K562 (cell line): Measurements from ENCODE around the gene CDK5RAP3. TPM values are rescaled to one million over a fixed set of nuclear protein-coding genes. Genes with fewer than 3 reads are reported as not detected.

Experiments
- ATAC-seq: fragments of 200-7000 bp; cut with Tn5 transposase; 3 replicates; pipeline ENCODE4 v1.9.1; 2020; ENCODE audit warnings: moderate library complexity
- BruUV-seq: library from RNA; stranded (reverse); fragments of 400-500 nt; replicated peaks from 2 replicates; lab custom pipeline; 2021; lab: Mats Ljungman, UMichigan
- CTCF ChIA-PET: fragments of 300-600 bp; formaldehyde crosslinking; extraction: SDS; loops from one replicate; lab custom pipeline; 2021; ENCODE audit warnings: low intra/inter-chr PET ratio; lab: Yijun Ruan, JAX
- POLR2A ChIA-PET: fragments of 300-600, 350-650 bp; sonication (Branson Sonifier 250); formaldehyde crosslinking; extraction: SDS; loops from one replicate; lab custom pipeline; 2021; ENCODE audit warnings: antibody characterized with exemption, inconsistent platforms; lab: Yijun Ruan, JAX
- DNase-seq, 4 experiments: peaks; one replicate each; pipeline versions ENCODE4 v3.0.0 to v3.0.0-alpha.2; 2011 to 2018; ENCODE audit warnings: low spot score in 3 of 4, mixed read lengths in 3 of 4; ENCODE audit errors: extremely low read depth in 1 of 4
- FAIRE-seq: peaks from 2 replicates; lab custom pipeline; 2011; peaks lifted over from hg19 to GRCh38; lab: Jason Lieb, UNC
- H2AFZ ChIP-seq: 2 replicates; pipeline ENCODE4 v1.6.0; 2011; ENCODE audit warnings: low read depth, low read length, control low read depth, inconsistent platforms
- H3K27ac ChIP-seq: fragments of 200-600 bp; 3 replicates; pipeline ENCODE4 v1.8.0; 2011; ENCODE audit warnings: low read depth, mild to moderate bottlenecking, control low read depth, inconsistent platforms, low read length, moderate library complexity, mixed read lengths; ENCODE audit errors: extremely low read depth
- H3K27me3 ChIP-seq, 2 experiments: fragments of 300-600 bp in 1 of 2; 2 replicates in 1 of 2; 3 replicates in 1 of 2; pipeline versions ENCODE4 v1.6.0 to v1.8.0; 2011; ENCODE audit warnings: inconsistent platforms in 2 of 2, low read length in 2 of 2, mild to moderate bottlenecking in 1 of 2, mixed read lengths in 1 of 2, moderate library complexity in 1 of 2; ENCODE audit not compliant: control insufficient read depth in 2 of 2, insufficient read depth in 2 of 2
- H3K36me3 ChIP-seq: fragments of 300-600 bp; 3 replicates; pipeline ENCODE4 v1.8.0; 2011; ENCODE audit warnings: mild to moderate bottlenecking, low read length, inconsistent platforms; ENCODE audit not compliant: control insufficient read depth, insufficient read depth
- H3K4me1 ChIP-seq, 2 experiments: fragments of 200-600 bp in 1 of 2; replicated peaks in 1 of 2; 2 replicates in 1 of 2; 3 replicates in 1 of 2; pipeline versions ENCODE4 v1.5.1 to v1.8.0; 2011; ENCODE audit warnings: inconsistent platforms in 2 of 2, low read length in 2 of 2, mild to moderate bottlenecking in 1 of 2, mixed read lengths in 1 of 2, moderate library complexity in 1 of 2; ENCODE audit not compliant: control insufficient read depth in 2 of 2, insufficient read depth in 2 of 2
- H3K4me2 ChIP-seq: 2 replicates; pipeline ENCODE4 v1.6.1; 2011; ENCODE audit warnings: low read length, control low read depth, inconsistent platforms, mixed read lengths; ENCODE audit not compliant: insufficient read depth
- H3K4me3 ChIP-seq: fragments of 200-600 bp; sonication (generic), shearing (Covaris generic); 2 replicates; pipeline ENCODE4 v1.5.1; 2016; ENCODE audit warnings: control low read depth, inconsistent platforms
- H3K79me2 ChIP-seq: fragments of 200-600 bp; 3 replicates; pipeline ENCODE4 v1.8.0; 2011; ENCODE audit warnings: low read length, inconsistent platforms; ENCODE audit not compliant: control insufficient read depth, insufficient read depth
- H3K9ac ChIP-seq, 2 experiments: 2 replicates each; pipeline versions ENCODE4 v1.6.0 to v1.6.1; 2011; ENCODE audit warnings: low read depth in 2 of 2, low read length in 2 of 2, control low read depth in 1 of 2, inconsistent platforms in 1 of 2, mild to moderate bottlenecking in 1 of 2, mixed read lengths in 1 of 2; ENCODE audit not compliant: insufficient read depth in 1 of 2
- H3K9me1 ChIP-seq: one replicate; pipeline ENCODE4 v1.6.0; 2011; ENCODE audit warnings: inconsistent platforms, mild to moderate bottlenecking, low read length, moderate library complexity; ENCODE audit not compliant: control insufficient read depth, insufficient read depth
- H3K9me3 ChIP-seq: replicated peaks from 2 replicates; pipeline ENCODE4 v1.5.1; 2011; ENCODE audit warnings: low read depth, low read length, inconsistent platforms; ENCODE audit not compliant: control insufficient read depth, insufficient read depth
- H4K20me1 ChIP-seq: replicated peaks from 2 replicates; pipeline ENCODE4 v1.6.1; 2011; ENCODE audit warnings: low read length, inconsistent platforms, mixed read lengths; ENCODE audit not compliant: control insufficient read depth, insufficient read depth
- FUS ChIP-seq: fragments of 200-400 bp; formaldehyde crosslinking; optimal IDR thresholded peaks from 2 replicates; pipeline ENCODE3; 2017; ENCODE audit warnings: low read depth, low read length
- GATAD2A ChIP-seq: fragments of 450-650 bp; IDR thresholded peaks from 2 replicates; pipeline ENCODE4 v1.6.1; 2017
- HBP1 ChIP-seq: fragments of 450-650 bp; formaldehyde crosslinking; IDR thresholded peaks from 2 replicates; pipeline ENCODE4 v1.4.0; 2022; ENCODE audit warnings: missing genetic modification characterization
- MBD1 ChIP-seq: fragments of 250-450 bp; sonication (Bioruptor Pico); IDR thresholded peaks from 2 replicates; pipeline ENCODE4 v1.8.0; 2022; ENCODE audit warnings: inconsistent platforms
- MBD2 ChIP-seq: sonication (generic); IDR thresholded peaks from 2 replicates; pipeline ENCODE4 v1.6.1; 2016; ENCODE audit warnings: low read depth, borderline replicate concordance
- MTA2 ChIP-seq: fragments of 450-650 bp; IDR thresholded peaks from 2 replicates; pipeline ENCODE4 v1.6.1; 2016; ENCODE audit warnings: low read depth
- PYGO2 ChIP-seq: fragments of 450-650 bp; IDR thresholded peaks from 2 replicates; pipeline ENCODE4 v1.6.1; 2016; ENCODE audit warnings: mild to moderate bottlenecking, missing genetic modification characterization, moderate library complexity, missing compliant biosample characterization
- RBM14 ChIP-seq: fragments of 200-400 bp; formaldehyde crosslinking; IDR thresholded peaks from 2 replicates; pipeline ENCODE4 v1.6.1; 2018; ENCODE audit warnings: low read depth, mild to moderate bottlenecking, low read length, moderate library complexity, borderline replicate concordance; ENCODE audit not compliant: insufficient read depth
- SAFB2 ChIP-seq: fragments of 200-400 bp; formaldehyde crosslinking; IDR thresholded peaks from 2 replicates; pipeline ENCODE4 v1.6.1; 2018; ENCODE audit warnings: borderline replicate concordance, low read length, low read depth, moderate library complexity; ENCODE audit not compliant: severe bottlenecking
- TBP ChIP-seq: optimal IDR thresholded peaks from 2 replicates; pipeline ENCODE3; 2011; ENCODE audit warnings: low read depth, low read length, improper control_type of control experiment
- YY1 ChIP-seq, 3 experiments: IDR thresholded peaks; 2 replicates each; pipeline ENCODE4 v1.6.1; 2011; ENCODE audit warnings: low read length in 2 of 3, mild to moderate bottlenecking in 2 of 3, moderate library complexity in 2 of 3, borderline replicate concordance in 1 of 3, control low read depth in 1 of 3, low read depth in 1 of 3; ENCODE audit not compliant: insufficient read depth in 3 of 3, insufficient replicate concordance in 2 of 3, control insufficient read depth in 1 of 3, insufficient read length in 1 of 3; ENCODE audit errors: extremely low read depth in 1 of 3
- ZNF124 ChIP-seq: sonication (generic); formaldehyde crosslinking; IDR thresholded peaks from 2 replicates; pipeline ENCODE4 v1.8.1; 2022; ENCODE audit warnings: missing genetic modification reagents
- ZNF445 ChIP-seq: fragments of 250-450 bp; sonication (Bioruptor Pico); IDR thresholded peaks from 2 replicates; pipeline ENCODE4 v1.4.0; 2020; ENCODE audit warnings: low read depth, mild to moderate bottlenecking, moderate library complexity
- WGBS: fragments of 100-300 bp; shearing (Covaris generic); methylation state at CpG from one replicate; pipeline ENCODE4 v1.1.6; 2016; ENCODE audit warnings: low coverage, mixed read lengths; ENCODE audit not compliant: insufficient coverage; ENCODE audit errors: missing lambda C conversion rate; 5-methylcytosine and 5-hydroxymethylcytosine counted together
- in situ Hi-C: fragments of 300-500 bp; cut with MboI; formaldehyde crosslinking; loops from 4 replicates; pipeline ENCODE4 v1.15.0; 2018; ENCODE audit warnings: inconsistent platforms, mixed read lengths
- intact Hi-C: fragments of 100-400 bp; cut with micrococcal nuclease; formaldehyde crosslinking; loops from 2 replicates; pipeline ENCODE4 v1.14.2; 2022
- polyA plus RNA-seq, 8 experiments: library from polyadenylated mRNA; depleted of rRNA in 4 of 8; stranded (reverse) in 5 of 8; unstranded in 3 of 8; fragments of >200 nt; fragmentation: Nextera tagmentation in 2 of 8; fragmentation: Illumina TruSeq in 1 of 8; extraction: Ambion mirVana in 2 of 8; extraction: Trizol in 1 of 8; gene quantifications; 2 replicates each; pipeline versions ENCODE4 v1.2.1 to v1.2.3, GENCODE V29; 2011 to 2014; ENCODE audit warnings: inconsistent platforms in 1 of 8, missing spikeins in 1 of 8
- total RNA-seq, 7 experiments: library from RNA; depleted of rRNA in 6 of 7; stranded (reverse); fragments of >200 nt in 6 of 7; fragmentation: Illumina TruSeq in 2 of 7; extraction: Trizol in 2 of 7; gene quantifications; 2 replicates each; pipeline versions ENCODE4 v1.2.1 to v1.2.3, GENCODE V29; 2011 to 2021; ENCODE audit warnings: low replicate concordance in 1 of 7
- TF ChIP-seq, protein P1 (sequence below): sonication (generic); formaldehyde crosslinking; IDR thresholded peaks from 2 replicates; pipeline ENCODE4 v1.8.0; 2022; ENCODE audit warnings: mild to moderate bottlenecking, missing genetic modification reagents

Gene CDK5RAP3
- total and polyA plus RNA-seq, 9 of the 15 experiments (the other 6 are each of a cell fraction or from before 2014, with no cell fraction given), result 44.2 to 202 (median 91.5) TPM

DNA sequence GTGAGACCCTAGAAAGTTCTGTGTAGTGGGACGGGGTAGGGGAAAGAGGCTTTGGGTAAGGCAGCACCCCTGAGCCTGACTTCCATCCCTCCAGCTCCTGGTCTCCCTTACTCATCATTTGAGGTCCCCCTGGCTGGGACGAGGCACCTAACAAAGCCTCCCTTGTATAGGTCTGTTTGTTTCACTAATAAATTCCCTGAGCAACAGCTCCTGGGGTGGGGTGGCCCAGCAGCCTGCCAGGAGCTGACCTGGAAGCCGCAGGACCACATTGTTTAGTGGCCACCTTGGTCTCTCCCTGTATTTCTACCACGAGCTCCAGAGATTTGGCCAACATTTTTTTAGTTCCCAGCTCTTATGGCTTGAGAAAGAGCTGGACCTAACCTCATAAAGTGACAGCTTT is 20.5 kb upstream of the CDK5RAP3 start:
- Histone ChIP-seq H3K9me3 (no peaks in the 10 kb centered on the region), H3K36me3 (peaks cover 42% of the 10 kb centered on the region), H3K4me1 (peaks cover 9% of the 10 kb centered on the region in 2 experiments; a peak in 3 of 5 replicates), H3K27me3 (no peaks in the 10 kb centered on the region), H3K79me2 (no peaks in the 10 kb centered on the region), H3K27ac (no peak overlapping the region), H3K9me1 (no peaks in the 10 kb centered on the region), H3K9ac (no peak overlapping the region), H2AFZ (no peak overlapping the region), H3K4me2 (no peak overlapping the region), H3K4me3 (no peak overlapping the region), H4K20me1 (no peaks in the 10 kb centered on the region)
- CTCF ChIA-PET, result interaction anchor here (0.6 to 0.8 kb wide), 2 partner anchors 19 to 60 kb away, joined by 3 to 5 read pairs; no protein-coding TSS in a partner anchor
- ATAC-seq (no peak), DNase-seq (no peak), FAIRE-seq (no peak)
- POLR2A ChIA-PET, result interaction anchor here (0.6 to 2.8 kb wide), 6 partner anchors 9 to 162 kb away, joined by 3 to 14 read pairs (median 4); partner anchors contain the start of gene PNPO
- BruUV-seq, result no TSS peak
- in situ Hi-C loops, result loop anchor here (5.0 kb wide), 1 partner anchor 67 kb away; no protein-coding TSS in a partner anchor
- intact Hi-C loops, result no loop called here
- whole genome bisulfite sequencing, result 81% methylated on average over 4 of the region's 4 CpGs
- TF ChIP-seq ZNF445 (CRISPR knock-in tag) (no peak), GATAD2A (no peak), HBP1 (CRISPR knock-in tag) (no peak), ZNF124 (CRISPR knock-in tag) (no peak), RBM14 (no peak), MBD2 (no peak), TBP (no peak), SAFB2 (no peak), YY1 (IDR thresholded peaks at IDR 0.05; ENCODE audit: borderline replicate concordance in 1 of 3, control insufficient read depth in 1 of 3, extremely low read depth in 1 of 3, insufficient read depth in 3 of 3, insufficient read length in 1 of 3, insufficient replicate concordance in 2 of 3, low read depth in 1 of 3, low read length in 2 of 3) (no peak), PYGO2 (tag) (no peak), MBD1 (CRISPR knock-in tag) (no peak), MTA2 (no peak), FUS (no peak)
- TF ChIP-seq, protein P1, sequence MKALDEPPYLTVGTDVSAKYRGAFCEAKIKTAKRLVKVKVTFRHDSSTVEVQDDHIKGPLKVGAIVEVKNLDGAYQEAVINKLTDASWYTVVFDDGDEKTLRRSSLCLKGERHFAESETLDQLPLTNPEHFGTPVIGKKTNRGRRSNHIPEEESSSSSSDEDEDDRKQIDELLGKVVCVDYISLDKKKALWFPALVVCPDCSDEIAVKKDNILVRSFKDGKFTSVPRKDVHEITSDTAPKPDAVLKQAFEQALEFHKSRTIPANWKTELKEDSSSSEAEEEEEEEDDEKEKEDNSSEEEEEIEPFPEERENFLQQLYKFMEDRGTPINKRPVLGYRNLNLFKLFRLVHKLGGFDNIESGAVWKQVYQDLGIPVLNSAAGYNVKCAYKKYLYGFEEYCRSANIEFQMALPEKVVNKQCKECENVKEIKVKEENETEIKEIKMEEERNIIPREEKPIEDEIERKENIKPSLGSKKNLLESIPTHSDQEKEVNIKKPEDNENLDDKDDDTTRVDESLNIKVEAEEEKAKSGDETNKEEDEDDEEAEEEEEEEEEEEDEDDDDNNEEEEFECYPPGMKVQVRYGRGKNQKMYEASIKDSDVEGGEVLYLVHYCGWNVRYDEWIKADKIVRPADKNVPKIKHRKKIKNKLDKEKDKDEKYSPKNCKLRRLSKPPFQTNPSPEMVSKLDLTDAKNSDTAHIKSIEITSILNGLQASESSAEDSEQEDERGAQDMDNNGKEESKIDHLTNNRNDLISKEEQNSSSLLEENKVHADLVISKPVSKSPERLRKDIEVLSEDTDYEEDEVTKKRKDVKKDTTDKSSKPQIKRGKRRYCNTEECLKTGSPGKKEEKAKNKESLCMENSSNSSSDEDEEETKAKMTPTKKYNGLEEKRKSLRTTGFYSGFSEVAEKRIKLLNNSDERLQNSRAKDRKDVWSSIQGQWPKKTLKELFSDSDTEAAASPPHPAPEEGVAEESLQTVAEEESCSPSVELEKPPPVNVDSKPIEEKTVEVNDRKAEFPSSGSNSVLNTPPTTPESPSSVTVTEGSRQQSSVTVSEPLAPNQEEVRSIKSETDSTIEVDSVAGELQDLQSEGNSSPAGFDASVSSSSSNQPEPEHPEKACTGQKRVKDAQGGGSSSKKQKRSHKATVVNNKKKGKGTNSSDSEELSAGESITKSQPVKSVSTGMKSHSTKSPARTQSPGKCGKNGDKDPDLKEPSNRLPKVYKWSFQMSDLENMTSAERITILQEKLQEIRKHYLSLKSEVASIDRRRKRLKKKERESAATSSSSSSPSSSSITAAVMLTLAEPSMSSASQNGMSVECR, result no peak
